ENCODE data around the gene ALG14. TPM values are rescaled to one million over a fixed set of nuclear protein-coding genes. Genes with fewer than 3 reads are reported as not detected.

The ALG14 gene
- total RNA-seq, 1 experiment from 2014 or later = 5.7 TPM

DNA sequence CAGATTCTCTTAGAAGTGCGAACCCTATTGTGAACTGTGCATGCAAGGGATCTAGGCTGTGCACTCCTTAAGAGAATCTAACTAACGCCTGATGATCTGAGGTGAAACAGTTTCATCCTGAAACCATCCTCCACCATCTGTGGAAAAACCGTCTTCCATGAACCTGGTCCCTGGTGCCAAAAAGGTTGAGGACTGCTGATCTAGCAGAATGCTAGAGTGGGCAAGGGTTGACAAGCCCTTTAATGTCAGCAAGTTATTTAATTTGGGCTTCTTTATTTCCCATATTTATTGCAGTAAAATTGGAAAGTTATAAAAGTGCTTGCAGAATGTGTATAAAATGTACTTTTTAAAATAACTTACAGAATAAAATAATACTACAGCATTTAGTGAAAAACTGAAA, 26.4 kb downstream of the ALG14 start:
- H3K4me2 ChIP-seq (ENCODE audit: low read length) = no peak overlapping the region
- intact Hi-C loops (cut with micrococcal nuclease) = no loop called here
- H3K9me2 ChIP-seq (ENCODE audit: insufficient read depth) = no peaks in the 10 kb centered on the region
- ChIA-PET RAD21 (ENCODE audit: low non-redundant PET in 1 of 2, low total read pairs in 2 of 2, uncharacterized antibody in 2 of 2, unreplicated experiment in 2 of 2) (interaction anchor here in 1 of 2 experiments (0.9 kb wide), 1 partner anchor 28 kb away, joined by 3 read pairs; no protein-coding TSS in a partner anchor), CTCF (interaction anchor here (5.0 kb wide), 1 partner anchor 191 kb away, joined by 101 read pairs; no protein-coding TSS in a partner anchor), POLR2A (no interaction called here)
- no peak overlapping the region for H3K4me3 ChIP-seq (replicated peaks in 1 of 2; ENCODE audit: low read depth in 1 of 2, low read length in 2 of 2)
- no peak overlapping the region for H3K27ac ChIP-seq (ENCODE audit: low read depth, low read length)
- H3K9me3 ChIP-seq (ENCODE audit: control insufficient read depth in 1 of 2, insufficient read depth in 1 of 2, low read depth in 1 of 2, low read length in 2 of 2) = no peaks in the 10 kb centered on the region
- no peaks in the 10 kb centered on the region for H3K79me2 ChIP-seq (ENCODE audit: insufficient read depth, low read length)
- no peak overlapping the region for H2AFZ ChIP-seq (ENCODE audit: low read depth, low read length, poor library complexity, severe bottlenecking)
- H4K20me1 ChIP-seq (ENCODE audit: insufficient read depth) = no peaks in the 10 kb centered on the region
- no peaks in the 10 kb centered on the region for H3K27me3 ChIP-seq (ENCODE audit: insufficient read depth, low read length)
- H3K36me3 ChIP-seq (ENCODE audit: control insufficient read depth in 1 of 2, insufficient read depth in 2 of 2, low read length in 2 of 2) = no peaks in the 10 kb centered on the region
- peaks cover 1 to 13% of the 10 kb centered on the region in 2 experiments; a peak in 3 of 4 replicates for H3K4me1 ChIP-seq (ENCODE audit: control insufficient read depth in 1 of 2, insufficient read depth in 2 of 2, low read length in 2 of 2)
- no peak for DNase-seq (ENCODE audit: low read depth, low spot score)
- no TSS peak for BruUV-seq (replicated peaks)
- TF ChIP-seq YY1 (IDR thresholded peaks at IDR 0.05; ENCODE audit: extremely low read depth, insufficient replicate concordance, low read depth, low read length) (no peak), JUND (IDR thresholded peaks at IDR 0.05) (no peak), ZNF274 (IDR thresholded peaks at IDR 0.05; ENCODE audit: low read depth, low read length) (no peak)
- ATAC-seq = no peak
- no peak overlapping the region for H3K9ac ChIP-seq (ENCODE audit: low read length)

DNA sequence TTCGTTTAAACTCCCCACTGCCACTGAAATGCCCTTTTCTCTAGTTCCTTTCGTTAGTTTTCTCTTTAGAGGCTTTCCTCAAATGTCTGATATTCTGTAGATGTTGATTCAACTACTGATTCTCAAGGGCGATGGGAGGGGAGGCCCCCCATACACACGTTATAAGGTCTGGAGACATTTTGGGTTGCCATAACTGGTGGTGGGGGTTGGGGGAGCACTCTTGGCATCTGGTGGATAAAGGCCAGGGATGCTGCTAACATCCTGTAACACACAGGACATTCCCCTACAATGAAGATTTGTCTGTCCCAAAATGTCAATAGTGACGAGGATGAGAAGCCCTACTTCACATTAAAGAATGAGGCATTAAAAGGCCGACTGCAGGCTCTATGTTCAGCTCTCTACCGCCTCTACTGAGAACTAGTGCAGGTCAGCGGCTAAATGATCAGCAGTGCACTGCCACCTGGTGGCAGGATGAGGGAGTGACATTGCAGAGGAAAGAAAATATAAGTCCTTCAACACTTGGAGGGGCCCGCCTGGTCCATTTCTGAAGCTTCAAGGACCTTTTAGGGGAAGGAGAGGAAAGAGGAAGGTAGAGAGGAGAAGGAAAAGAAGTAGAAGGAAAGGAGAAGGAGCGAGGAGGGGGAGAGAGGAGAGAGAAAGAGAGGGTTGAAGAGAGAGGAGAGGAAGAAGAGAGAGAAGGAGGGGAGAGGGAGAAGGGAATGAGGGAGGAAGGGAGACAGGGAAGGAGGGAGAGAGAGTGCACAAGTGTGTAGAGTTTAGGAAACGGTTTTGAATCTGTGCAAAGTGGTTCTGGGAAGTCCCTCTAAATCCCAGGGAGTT, 29.4 kb downstream of the ALG14 start:
- DNase-seq (ENCODE audit: low read depth, low spot score) (peak; percentile 73), ATAC-seq (peak; percentile 87)
- intact Hi-C loops (cut with micrococcal nuclease) = loop anchor here (1.0 to 2.0 kb wide), 4 partner anchors 189 to 562 kb away; no protein-coding TSS in a partner anchor
- ChIA-PET POLR2A (interaction anchor here (0.9 kb wide), 1 partner anchor 189 kb away, joined by 4 read pairs; no protein-coding TSS in a partner anchor), RAD21 (ENCODE audit: low non-redundant PET in 1 of 2, low total read pairs in 2 of 2, uncharacterized antibody in 2 of 2, unreplicated experiment in 2 of 2) (interaction anchor here (0.8 to 1.2 kb wide), 5 partner anchors 179 to 562 kb away, joined by 3 to 33 read pairs (median 4); no protein-coding TSS in a partner anchor), CTCF (interaction anchor here (0.6 to 5.0 kb wide), 20 partner anchors 10 to 236 kb away, joined by 3 to 101 read pairs (median 4); no protein-coding TSS in a partner anchor)
- H3K9me3 ChIP-seq (ENCODE audit: control insufficient read depth in 1 of 2, insufficient read depth in 1 of 2, low read depth in 1 of 2, low read length in 2 of 2) = no peaks in the 10 kb centered on the region
- no peaks in the 10 kb centered on the region for H3K9me2 ChIP-seq (ENCODE audit: insufficient read depth)
- no peak overlapping the region for H3K27ac ChIP-seq (ENCODE audit: low read depth, low read length)
- H3K9ac ChIP-seq (ENCODE audit: low read length) = no peak overlapping the region
- TF ChIP-seq, protein P1, sequence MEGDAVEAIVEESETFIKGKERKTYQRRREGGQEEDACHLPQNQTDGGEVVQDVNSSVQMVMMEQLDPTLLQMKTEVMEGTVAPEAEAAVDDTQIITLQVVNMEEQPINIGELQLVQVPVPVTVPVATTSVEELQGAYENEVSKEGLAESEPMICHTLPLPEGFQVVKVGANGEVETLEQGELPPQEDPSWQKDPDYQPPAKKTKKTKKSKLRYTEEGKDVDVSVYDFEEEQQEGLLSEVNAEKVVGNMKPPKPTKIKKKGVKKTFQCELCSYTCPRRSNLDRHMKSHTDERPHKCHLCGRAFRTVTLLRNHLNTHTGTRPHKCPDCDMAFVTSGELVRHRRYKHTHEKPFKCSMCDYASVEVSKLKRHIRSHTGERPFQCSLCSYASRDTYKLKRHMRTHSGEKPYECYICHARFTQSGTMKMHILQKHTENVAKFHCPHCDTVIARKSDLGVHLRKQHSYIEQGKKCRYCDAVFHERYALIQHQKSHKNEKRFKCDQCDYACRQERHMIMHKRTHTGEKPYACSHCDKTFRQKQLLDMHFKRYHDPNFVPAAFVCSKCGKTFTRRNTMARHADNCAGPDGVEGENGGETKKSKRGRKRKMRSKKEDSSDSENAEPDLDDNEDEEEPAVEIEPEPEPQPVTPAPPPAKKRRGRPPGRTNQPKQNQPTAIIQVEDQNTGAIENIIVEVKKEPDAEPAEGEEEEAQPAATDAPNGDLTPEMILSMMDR (IDR thresholded peaks at IDR 0.05 in 2 of 3, conservative IDR thresholded peaks at IDR 0.05 in 1 of 3; ENCODE audit: borderline replicate concordance in 1 of 3, insufficient read depth in 1 of 3, low read depth in 2 of 3, low read length in 2 of 3) = peak; percentile 97 to 99 (median 99)
- peak; percentile 64 for TF ChIP-seq YY1 (IDR thresholded peaks at IDR 0.05; ENCODE audit: extremely low read depth, insufficient replicate concordance, low read depth, low read length)
- TF ChIP-seq POLR2A (IDR thresholded peaks at IDR 0.05; ENCODE audit: borderline replicate concordance, extremely low read depth, insufficient read depth, insufficient read length) = no peak
- 0 out of 2 replicates have a peak, but pooled peaks have one; percentile 23 for TF ChIP-seq POLR2AphosphoS5 (IDR thresholded peaks at IDR 0.05; ENCODE audit: low read depth, low read length)
- TF ChIP-seq RAD21 (IDR thresholded peaks at IDR 0.05; ENCODE audit: low read depth) = peak; percentile 94
- TF ChIP-seq EZH2 (IDR thresholded peaks at IDR 0.05) = no peak
- TF ChIP-seq CBX3 (IDR thresholded peaks at IDR 0.05; ENCODE audit: low read depth) = 0 out of 2 replicates have a peak, but pooled peaks have one; percentile 50
- H3K36me3 ChIP-seq (ENCODE audit: control insufficient read depth in 1 of 2, insufficient read depth in 2 of 2, low read length in 2 of 2) = no peaks in the 10 kb centered on the region
- H3K79me2 ChIP-seq (ENCODE audit: insufficient read depth, low read length) = no peaks in the 10 kb centered on the region
- H3K27me3 ChIP-seq (ENCODE audit: insufficient read depth, low read length) = no peaks in the 10 kb centered on the region
- no TSS peak for BruUV-seq (replicated peaks)
- H3K4me3 ChIP-seq (replicated peaks in 1 of 2; ENCODE audit: low read depth in 1 of 2, low read length in 2 of 2) = no peak overlapping the region
- peak overlapping the region; percentile 35 for H3K4me2 ChIP-seq (ENCODE audit: low read length)
- H2AFZ ChIP-seq (ENCODE audit: low read depth, low read length, poor library complexity, severe bottlenecking) = peak overlapping the region; percentile 50
- no peaks in the 10 kb centered on the region for H4K20me1 ChIP-seq (ENCODE audit: insufficient read depth)
- H3K4me1 ChIP-seq (ENCODE audit: control insufficient read depth in 1 of 2, insufficient read depth in 2 of 2, low read length in 2 of 2) = peaks cover 3 to 33% of the 10 kb centered on the region in 2 experiments; a peak in 3 of 4 replicates

Measured in HCT116 (cell line).